Activated CD4-positive, alpha-beta memory T cell treated with anti-CD3 and anti-CD28 coated beads, Interleukin-2, amount 10 ng/mL, durations not matched to agents 7 days and 5 days (primary cell): ENCODE measurements around the gene HBZ. TPM values are rescaled to one million over a fixed set of nuclear protein-coding genes. Genes with fewer than 3 reads are reported as not detected.

ENCODE experiments used
- CTCF ChIA-PET: fragments of 350-600 bp; sonication (Branson Sonifier 250); formaldehyde crosslinking; loops from one replicate; lab custom pipeline; 2021; ENCODE audit warnings: antibody characterized with exemption, inconsistent platforms; lab: Charles Lee
- POLR2A ChIA-PET: fragments of 350-600 bp; sonication (Branson Sonifier 250); formaldehyde crosslinking; loops from one replicate; lab custom pipeline; 2021; ENCODE audit warnings: antibody characterized with exemption; lab: Charles Lee
- DNase-seq: peaks from one replicate; pipeline ENCODE4 v3.0.0-alpha.2; 2020
- H3K27ac Mint-ChIP-seq: one replicate; pipeline ENCODE4 v1.8.0; 2021; ENCODE audit warnings: mild to moderate bottlenecking, mixed read lengths
- H3K27me3 Mint-ChIP-seq: one replicate; pipeline ENCODE4 v1.8.0; 2021; ENCODE audit warnings: mixed read lengths
- H3K36me3 Mint-ChIP-seq: one replicate; pipeline ENCODE4 v1.8.0; 2021; ENCODE audit warnings: low read depth, mixed read lengths
- H3K4me1 Mint-ChIP-seq: one replicate; pipeline ENCODE4 v1.8.0; 2021; ENCODE audit warnings: mixed read lengths
- H3K4me3 Mint-ChIP-seq: one replicate; pipeline ENCODE4 v1.8.0; 2021; ENCODE audit warnings: mild to moderate bottlenecking, mixed read lengths
- H3K9me3 Mint-ChIP-seq: one replicate; pipeline ENCODE4 v1.8.0; 2021; ENCODE audit warnings: mixed read lengths
- total RNA-seq, 2 experiments: library from RNA; stranded (reverse); gene quantifications; one replicate each; pipeline ENCODE4 v1.2.3, GENCODE V29; 2021

HBZ gene
- total RNA-seq, 2 experiments from 2014 or later: not detected

DNA sequence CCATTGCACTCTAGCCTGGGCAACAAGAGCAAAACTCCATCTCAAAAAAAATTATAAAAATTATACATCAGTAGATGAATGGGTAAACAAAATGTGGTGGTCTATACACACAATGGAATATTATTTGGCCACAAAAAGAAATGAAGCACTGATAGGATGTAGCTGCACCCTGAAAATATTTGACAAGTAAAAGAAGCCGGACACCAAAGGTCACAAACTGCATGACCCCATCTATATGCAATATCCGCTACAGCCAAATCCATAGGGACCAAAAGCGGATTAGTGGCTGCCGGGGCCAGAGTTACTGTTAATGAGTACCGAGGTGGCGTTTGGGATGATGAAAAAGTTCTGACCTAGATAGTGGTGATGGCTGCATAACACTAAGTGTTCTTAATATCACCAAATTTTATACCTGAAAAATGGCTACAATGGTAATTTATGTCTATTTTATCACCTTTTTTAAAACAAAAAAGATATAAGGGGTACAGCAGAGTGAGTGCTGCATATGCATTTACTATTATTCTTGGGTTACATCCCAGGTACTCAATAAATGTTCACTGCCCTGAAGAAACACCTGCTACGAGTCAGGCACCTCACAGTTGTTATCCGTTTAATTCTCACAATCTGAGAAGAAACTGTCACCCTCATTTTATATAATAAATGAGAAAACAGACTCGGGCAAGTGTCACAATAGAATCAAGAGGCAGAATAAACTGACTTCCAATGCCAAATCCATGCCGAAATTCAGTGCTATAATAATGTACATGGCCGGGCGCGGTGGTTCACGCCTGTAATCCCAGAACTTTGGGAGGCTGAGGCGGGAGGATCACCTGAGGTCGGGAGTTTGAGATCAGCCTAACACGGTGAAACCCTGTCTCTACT lies 27.0 kb downstream of the HBZ start:
- ChIA-PET POLR2A (interaction anchor here (1.2 kb wide), 1 partner anchor 49 kb away, joined by 3 read pairs; no protein-coding TSS in a partner anchor), CTCF (interaction anchor here (3.9 kb wide), 1 partner anchor 73 kb away, joined by 24 read pairs; no protein-coding TSS in a partner anchor)
- Mint-ChIP-seq H3K27ac (no peak overlapping the region), H3K4me3 (no peak overlapping the region), H3K9me3 (no peaks in the 10 kb centered on the region), H3K4me1 (peaks cover 13% of the 10 kb centered on the region), H3K27me3 (peaks cover 37% of the 10 kb centered on the region), H3K36me3 (no peaks in the 10 kb centered on the region)
- no peak for DNase-seq

DNA sequence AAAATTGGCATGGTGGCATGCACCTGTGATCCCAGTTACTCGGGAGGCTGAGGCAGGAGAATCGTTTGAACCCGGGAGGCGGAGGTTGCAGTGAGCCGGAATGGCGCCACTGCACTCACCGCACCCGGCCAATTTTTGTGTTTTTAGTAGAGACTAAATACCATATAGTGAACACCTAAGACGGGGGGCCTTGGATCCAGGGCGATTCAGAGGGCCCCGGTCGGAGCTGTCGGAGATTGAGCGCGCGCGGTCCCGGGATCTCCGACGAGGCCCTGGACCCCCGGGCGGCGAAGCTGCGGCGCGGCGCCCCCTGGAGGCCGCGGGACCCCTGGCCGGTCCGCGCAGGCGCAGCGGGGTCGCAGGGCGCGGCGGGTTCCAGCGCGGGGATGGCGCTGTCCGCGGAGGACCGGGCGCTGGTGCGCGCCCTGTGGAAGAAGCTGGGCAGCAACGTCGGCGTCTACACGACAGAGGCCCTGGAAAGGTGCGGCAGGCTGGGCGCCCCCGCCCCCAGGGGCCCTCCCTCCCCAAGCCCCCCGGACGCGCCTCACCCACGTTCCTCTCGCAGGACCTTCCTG lies 27.7 kb downstream of the HBZ start, which contains the start of gene HBQ1:
Gene HBQ1, plus strand, starts transcription at position 359 of the 575 bp plus-strand sequence. Its CDS starts 28 bp downstream, at position 387.
- Mint-ChIP-seq H3K4me3 (peak within 1 kb of the TSS; percentile 35), H3K27me3 (peaks cover 30% of the 10 kb centered on the region), H3K36me3 (peaks cover 2% of the 10 kb centered on the region), H3K4me1 (peaks cover 9% of the 10 kb centered on the region), H3K9me3 (no peaks in the 10 kb centered on the region), H3K27ac (no peak within 1 kb of the TSS)
- CTCF ChIA-PET: interaction anchor here (0.8 to 3.9 kb wide), 2 partner anchors 63 to 74 kb away, joined by 4 to 24 read pairs; no protein-coding TSS in a partner anchor
- DNase-seq: no peak
- POLR2A ChIA-PET: interaction anchor here (1.2 kb wide), 2 partner anchors 48 to 127 kb away, joined by 3 read pairs; partner anchors contain the start of genes POLR3K and SNRNP25

DNA sequence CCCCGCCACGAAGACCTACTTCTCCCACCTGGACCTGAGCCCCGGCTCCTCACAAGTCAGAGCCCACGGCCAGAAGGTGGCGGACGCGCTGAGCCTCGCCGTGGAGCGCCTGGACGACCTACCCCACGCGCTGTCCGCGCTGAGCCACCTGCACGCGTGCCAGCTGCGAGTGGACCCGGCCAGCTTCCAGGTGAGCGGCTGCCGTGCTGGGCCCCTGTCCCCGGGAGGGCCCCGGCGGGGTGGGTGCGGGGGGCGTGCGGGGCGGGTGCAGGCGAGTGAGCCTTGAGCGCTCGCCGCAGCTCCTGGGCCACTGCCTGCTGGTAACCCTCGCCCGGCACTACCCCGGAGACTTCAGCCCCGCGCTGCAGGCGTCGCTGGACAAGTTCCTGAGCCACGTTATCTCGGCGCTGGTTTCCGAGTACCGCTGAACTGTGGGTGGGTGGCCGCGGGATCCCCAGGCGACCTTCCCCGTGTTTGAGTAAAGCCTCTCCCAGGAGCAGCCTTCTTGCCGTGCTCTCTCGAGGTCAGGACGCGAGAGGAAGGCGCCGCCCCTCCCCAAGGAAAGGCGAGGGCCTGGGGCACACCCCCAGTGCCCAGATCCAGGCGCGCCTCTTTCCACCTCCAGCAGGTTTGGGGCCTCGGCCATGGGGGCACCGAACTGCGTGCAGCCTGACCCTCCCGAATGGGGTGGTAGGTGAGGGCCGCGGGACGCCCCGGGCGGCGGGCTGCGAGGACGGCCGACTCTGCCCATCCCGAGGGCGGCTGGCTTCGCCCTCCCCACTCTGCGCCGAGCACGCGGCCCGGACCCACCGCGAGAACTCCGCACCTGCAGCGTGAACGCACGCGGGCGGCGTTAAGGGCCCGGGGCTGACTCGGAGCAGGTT lies 28.5 kb downstream of the HBZ start:
- Mint-ChIP-seq H3K27ac (no peak overlapping the region), H3K4me1 (peaks cover 7% of the 10 kb centered on the region), H3K9me3 (no peaks in the 10 kb centered on the region), H3K36me3 (peaks cover 7% of the 10 kb centered on the region), H3K4me3 (peak overlapping the region; percentile 35), H3K27me3 (peaks cover 24% of the 10 kb centered on the region)
- CTCF ChIA-PET: interaction anchor here (0.7 to 3.9 kb wide), 7 partner anchors 10 to 133 kb away, joined by 3 to 24 read pairs (median 4); no protein-coding TSS in a partner anchor
- DNase-seq: peak; percentile 86
- POLR2A ChIA-PET: interaction anchor here (1.2 kb wide), 2 partner anchors 47 to 127 kb away, joined by 3 read pairs; partner anchors contain the start of genes POLR3K and SNRNP25

DNA sequence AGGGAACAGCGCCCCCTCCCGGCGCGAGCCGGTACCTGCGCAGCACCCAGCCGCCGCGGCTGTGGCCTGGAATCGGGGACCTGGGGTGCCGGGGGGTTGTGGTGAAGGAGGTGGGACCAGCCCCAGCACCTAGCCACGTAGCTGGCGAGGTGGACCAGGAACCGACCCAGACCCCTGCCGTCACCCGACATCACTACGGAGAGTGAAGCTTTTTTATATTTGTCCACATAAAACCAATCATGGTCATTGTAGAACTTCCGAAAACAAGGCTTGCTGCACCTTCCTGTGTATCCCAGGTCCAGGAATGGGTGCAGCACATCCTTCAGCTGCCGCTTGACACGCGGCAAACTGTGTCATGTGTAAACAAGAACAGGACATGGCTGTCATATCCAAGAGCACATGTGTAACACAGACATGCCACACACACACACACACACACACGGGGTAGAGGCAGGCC lies 29.1 kb downstream of the HBZ start:
- peaks cover 7% of the 10 kb centered on the region for H3K36me3 Mint-ChIP-seq
- ChIA-PET CTCF (interaction anchor here (0.6 to 3.9 kb wide), 11 partner anchors 9 to 162 kb away, joined by 3 to 24 read pairs (median 3); no protein-coding TSS in a partner anchor), POLR2A (no interaction called here)
- no peak overlapping the region for H3K4me3 Mint-ChIP-seq
- peaks cover 7% of the 10 kb centered on the region for H3K4me1 Mint-ChIP-seq
- no peaks in the 10 kb centered on the region for H3K9me3 Mint-ChIP-seq
- peaks cover 23% of the 10 kb centered on the region for H3K27me3 Mint-ChIP-seq
- no peak for DNase-seq
- H3K27ac Mint-ChIP-seq: no peak overlapping the region

DNA sequence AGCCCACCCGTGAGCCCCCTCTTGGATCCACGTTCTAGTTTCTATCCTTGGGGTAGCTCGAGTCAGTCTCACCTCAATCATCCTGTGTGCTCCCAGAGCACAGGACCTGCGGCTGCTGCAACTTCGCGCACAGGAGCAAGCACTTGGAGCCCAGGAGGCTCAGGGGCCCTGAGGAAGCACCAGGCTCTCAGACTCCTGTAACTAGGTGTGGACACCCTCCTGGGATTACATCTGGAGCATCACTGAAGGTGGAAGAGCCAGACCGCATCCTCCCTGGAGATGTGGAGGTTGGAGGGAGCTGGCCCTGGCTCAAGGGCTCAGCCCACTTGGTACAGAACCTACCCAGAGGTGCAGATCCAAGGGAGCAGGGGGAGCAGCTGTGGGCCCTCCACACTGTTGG lies 30.6 kb downstream of the HBZ start:
- H3K9me3 Mint-ChIP-seq: no peaks in the 10 kb centered on the region
- peaks cover 12% of the 10 kb centered on the region for H3K36me3 Mint-ChIP-seq
- H3K4me3 Mint-ChIP-seq: no peak overlapping the region
- POLR2A ChIA-PET: no interaction called here
- no peak overlapping the region for H3K27ac Mint-ChIP-seq
- DNase-seq: no peak
- peaks cover 16% of the 10 kb centered on the region for H3K27me3 Mint-ChIP-seq
- CTCF ChIA-PET: interaction anchor here (0.7 to 3.9 kb wide), 5 partner anchors 77 to 1761 kb away, joined by 3 to 24 read pairs (median 3); no protein-coding TSS in a partner anchor
- peaks cover 5% of the 10 kb centered on the region for H3K4me1 Mint-ChIP-seq

DNA sequence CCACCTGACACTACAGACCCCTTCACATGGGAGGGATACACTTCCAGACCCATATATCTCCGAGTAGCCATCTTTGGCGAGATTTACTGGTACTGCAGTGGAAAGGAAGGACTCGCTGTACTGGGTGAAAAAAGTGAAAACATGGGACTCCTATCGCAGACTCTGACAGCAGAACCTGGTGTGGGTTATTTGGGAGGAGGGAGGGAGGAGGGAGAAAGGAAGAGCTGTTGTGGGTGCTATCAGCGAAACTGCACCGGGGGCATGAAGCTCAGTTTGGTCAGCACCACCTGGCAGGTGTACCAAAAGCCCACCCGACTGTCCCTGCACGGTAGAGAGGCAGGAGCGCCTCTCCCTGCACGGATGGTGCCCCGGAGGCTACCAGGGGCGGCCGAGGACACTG lies 32.8 kb downstream of the HBZ start:
- CTCF ChIA-PET: no interaction called here
- Mint-ChIP-seq H3K27ac (no peak overlapping the region), H3K9me3 (no peaks in the 10 kb centered on the region), H3K27me3 (no peaks in the 10 kb centered on the region), H3K4me3 (no peak overlapping the region), H3K4me1 (peaks cover 7% of the 10 kb centered on the region), H3K36me3 (peaks cover 31% of the 10 kb centered on the region)
- POLR2A ChIA-PET: no interaction called here
- no peak for DNase-seq

DNA sequence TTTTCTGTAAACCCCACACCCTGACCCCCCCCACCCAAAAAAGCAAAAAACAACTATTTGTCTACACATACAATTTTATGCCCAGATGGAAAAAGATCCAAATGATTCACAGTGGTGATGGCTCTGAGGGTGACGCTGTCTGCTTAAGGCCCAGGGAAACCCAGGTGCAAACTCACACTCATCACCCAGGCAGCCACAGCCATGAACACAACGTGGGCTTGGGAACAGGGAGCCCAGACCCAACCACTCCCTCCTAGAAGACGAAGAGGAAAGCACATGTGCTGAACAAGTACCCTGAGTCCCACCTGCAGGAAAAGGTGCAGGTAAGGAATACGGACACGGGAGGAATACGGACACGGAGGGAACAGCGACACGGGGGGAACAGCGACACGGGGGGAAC lies 33.2 kb downstream of the HBZ start:
- CTCF ChIA-PET: no interaction called here
- POLR2A ChIA-PET: no interaction called here
- H3K27ac Mint-ChIP-seq: no peak overlapping the region
- no peak for DNase-seq
- H3K27me3 Mint-ChIP-seq: no peaks in the 10 kb centered on the region
- no peaks in the 10 kb centered on the region for H3K9me3 Mint-ChIP-seq
- peaks cover 34% of the 10 kb centered on the region for H3K36me3 Mint-ChIP-seq
- H3K4me3 Mint-ChIP-seq: no peak overlapping the region
- peaks cover 7% of the 10 kb centered on the region for H3K4me1 Mint-ChIP-seq

DNA sequence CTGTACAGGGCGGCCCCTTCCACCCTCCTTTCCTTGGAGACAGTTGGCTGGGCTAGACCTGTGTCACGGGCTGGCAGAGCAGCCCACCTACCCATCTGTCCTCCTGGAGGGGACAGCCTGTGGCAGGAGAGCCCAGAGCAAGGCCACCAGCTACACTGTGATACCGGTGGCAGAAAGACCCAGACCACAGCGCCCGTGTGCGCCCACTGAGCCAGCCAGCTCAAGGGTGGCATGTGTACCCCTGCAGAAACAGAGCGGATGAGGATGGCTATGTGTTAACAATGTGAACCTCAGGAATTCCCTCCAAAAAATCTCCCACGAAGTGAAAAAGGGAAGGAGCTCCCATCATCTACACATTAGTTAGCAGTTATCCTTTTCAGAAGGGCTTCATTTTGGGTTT lies 34.9 kb downstream of the HBZ start:
- Mint-ChIP-seq H3K9me3 (no peaks in the 10 kb centered on the region), H3K36me3 (peaks cover 46% of the 10 kb centered on the region), H3K4me1 (peaks cover 4% of the 10 kb centered on the region), H3K4me3 (no peak overlapping the region), H3K27me3 (no peaks in the 10 kb centered on the region), H3K27ac (no peak overlapping the region)
- CTCF ChIA-PET: interaction anchor here (1.1 to 1.7 kb wide), 2 partner anchors 80 to 129 kb away, joined by 4 read pairs; no protein-coding TSS in a partner anchor
- DNase-seq: no peak
- POLR2A ChIA-PET: no interaction called here

DNA sequence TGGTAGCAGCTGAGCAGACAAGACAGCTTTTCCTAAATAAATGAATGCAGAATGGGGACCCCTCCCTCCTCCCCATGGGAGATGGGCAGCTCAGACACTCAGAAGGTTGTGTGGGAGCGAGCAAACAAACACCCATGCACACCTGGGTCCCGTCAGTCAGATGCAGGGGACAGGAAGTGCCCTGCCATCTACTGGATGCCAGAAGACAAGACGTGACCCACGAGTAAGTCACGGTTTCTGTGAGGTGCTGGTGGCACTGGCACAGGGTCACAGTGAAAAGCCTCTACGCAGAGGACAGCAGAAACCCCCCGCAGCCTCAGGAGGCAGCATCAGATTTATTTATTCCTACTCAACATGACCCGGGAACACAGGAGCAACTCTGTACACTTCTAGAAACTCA lies 36.2 kb downstream of the HBZ start:
- no peaks in the 10 kb centered on the region for H3K9me3 Mint-ChIP-seq
- no peaks in the 10 kb centered on the region for H3K27me3 Mint-ChIP-seq
- H3K4me1 Mint-ChIP-seq: peaks cover 4% of the 10 kb centered on the region
- H3K36me3 Mint-ChIP-seq: peaks cover 52% of the 10 kb centered on the region
- no peak overlapping the region for H3K4me3 Mint-ChIP-seq
- H3K27ac Mint-ChIP-seq: no peak overlapping the region
- POLR2A ChIA-PET: no interaction called here
- CTCF ChIA-PET: interaction anchor here (1.1 to 1.7 kb wide), 3 partner anchors 82 to 161 kb away, joined by 3 to 4 read pairs (median 4); no protein-coding TSS in a partner anchor
- DNase-seq: peak; percentile 34

DNA sequence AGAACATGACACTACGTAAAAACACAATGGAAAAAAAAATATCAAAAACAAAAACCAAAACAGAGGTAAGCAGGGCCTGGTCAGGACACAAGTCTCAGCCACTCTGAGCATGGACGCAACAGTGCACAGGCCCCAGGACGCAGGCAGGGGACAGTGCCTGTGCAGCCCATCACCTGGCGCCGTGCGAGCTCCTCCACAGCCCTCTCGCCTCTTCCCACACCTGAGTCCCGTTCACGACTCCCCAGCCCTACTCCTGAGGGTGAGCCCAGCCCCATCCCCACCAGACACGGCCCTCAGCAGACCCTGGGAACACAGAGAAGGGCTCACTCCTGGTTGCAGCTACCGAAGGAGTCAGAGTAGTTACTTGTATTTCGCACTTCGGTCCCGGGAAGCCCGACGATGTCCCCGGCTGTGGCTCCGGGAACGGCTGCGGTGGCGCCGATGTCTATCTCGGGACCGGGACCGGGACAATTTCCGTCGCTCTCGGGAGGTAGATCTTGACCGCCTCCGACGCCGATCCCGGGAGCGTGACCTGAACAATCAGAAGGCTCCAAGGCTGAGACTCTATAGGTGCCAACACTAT lies 37.3 kb downstream of the HBZ start:
- ChIA-PET POLR2A (no interaction called here), CTCF (no interaction called here)
- Mint-ChIP-seq H3K27me3 (no peaks in the 10 kb centered on the region), H3K9me3 (no peaks in the 10 kb centered on the region), H3K27ac (no peak overlapping the region), H3K4me3 (no peak overlapping the region), H3K4me1 (peaks cover 4% of the 10 kb centered on the region), H3K36me3 (peaks cover 58% of the 10 kb centered on the region)
- DNase-seq: no peak

DNA sequence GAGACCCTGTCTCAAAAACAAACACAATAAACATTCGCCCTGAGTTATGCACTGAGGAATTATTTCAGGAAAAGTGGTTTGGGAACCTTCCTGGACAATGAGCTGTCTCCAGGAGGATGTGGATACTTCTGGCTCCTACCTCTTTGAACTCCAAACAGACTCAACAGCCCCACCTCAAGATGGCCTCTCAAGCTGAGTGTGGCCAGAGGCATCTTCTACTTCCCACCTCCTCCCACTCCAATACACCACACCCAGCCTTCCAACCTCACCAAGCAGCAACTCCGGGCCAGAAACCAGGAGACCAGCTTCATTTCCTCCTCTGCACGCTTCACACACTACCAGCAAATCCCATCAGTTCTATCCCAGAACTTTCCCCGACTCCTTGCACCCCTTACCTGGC lies 39.4 kb downstream of the HBZ start:
- peaks cover 58% of the 10 kb centered on the region for H3K36me3 Mint-ChIP-seq
- H3K4me3 Mint-ChIP-seq: no peak overlapping the region
- no peak for DNase-seq
- CTCF ChIA-PET: interaction anchor here (0.6 to 1.5 kb wide), 2 partner anchors 126 to 159 kb away, joined by 3 read pairs; no protein-coding TSS in a partner anchor
- POLR2A ChIA-PET: interaction anchor here (1.6 kb wide), 1 partner anchor 37 kb away, joined by 4 read pairs; no protein-coding TSS in a partner anchor
- peaks cover 4% of the 10 kb centered on the region for H3K4me1 Mint-ChIP-seq
- H3K9me3 Mint-ChIP-seq: no peaks in the 10 kb centered on the region
- no peak overlapping the region for H3K27ac Mint-ChIP-seq
- no peaks in the 10 kb centered on the region for H3K27me3 Mint-ChIP-seq
